GM18870 (cell line): Measurements from ENCODE around the gene DKK3.

Experiments
- ATAC-seq: cut with Tn5 transposase; IDR thresholded peaks from one replicate; pipeline ENCODE4 v1.9.1; 2021; ENCODE audit warnings: moderate library complexity; ENCODE audit not compliant: unreplicated experiment

DKK3 gene

GRCh38 chr11:11983427-11983826 is 25.0 kb downstream of the DKK3 start:
- ATAC-seq: no peak

GRCh38 chr11:11982975-11983374 is 25.5 kb downstream of the DKK3 start:
- no peak for ATAC-seq

- ATAC-seq: no peak
Observed at GRCh38 chr11:11982461-11982860, 26.0 kb downstream of the DKK3 start.

GRCh38 chr11:11981840-11982239 is 26.6 kb downstream of the DKK3 start:
- ATAC-seq: no peak

DNA sequence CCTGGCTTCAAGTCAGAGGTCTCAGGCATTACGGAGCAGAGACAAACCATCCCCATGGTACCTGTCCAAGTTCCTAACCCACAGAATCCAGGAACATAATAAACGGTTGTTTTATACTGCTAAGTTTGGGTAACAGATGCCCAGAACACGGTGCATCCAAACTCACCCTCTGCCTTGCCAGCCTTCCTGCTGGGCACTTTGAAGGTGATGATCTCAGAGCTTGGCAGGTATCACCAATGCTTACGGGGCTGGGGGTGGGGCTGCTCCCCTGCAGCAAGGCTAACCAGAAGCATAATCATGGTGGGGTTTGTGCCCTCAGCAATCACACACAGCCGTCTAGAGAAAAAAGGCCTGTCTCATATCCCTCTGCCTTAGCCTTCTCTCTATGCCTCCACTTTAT is 27.1 kb downstream of the DKK3 start:
- ATAC-seq: no peak

GRCh38 chr11:11980841-11981308 is 27.6 kb downstream of the DKK3 start:
- no peak for ATAC-seq

GRCh38 chr11:11980200-11980599 is 28.2 kb downstream of the DKK3 start:
- ATAC-seq: no peak

- ATAC-seq: no peak
Observed at GRCh38 chr11:11979488-11980117, 28.8 kb downstream of the DKK3 start.

DNA sequence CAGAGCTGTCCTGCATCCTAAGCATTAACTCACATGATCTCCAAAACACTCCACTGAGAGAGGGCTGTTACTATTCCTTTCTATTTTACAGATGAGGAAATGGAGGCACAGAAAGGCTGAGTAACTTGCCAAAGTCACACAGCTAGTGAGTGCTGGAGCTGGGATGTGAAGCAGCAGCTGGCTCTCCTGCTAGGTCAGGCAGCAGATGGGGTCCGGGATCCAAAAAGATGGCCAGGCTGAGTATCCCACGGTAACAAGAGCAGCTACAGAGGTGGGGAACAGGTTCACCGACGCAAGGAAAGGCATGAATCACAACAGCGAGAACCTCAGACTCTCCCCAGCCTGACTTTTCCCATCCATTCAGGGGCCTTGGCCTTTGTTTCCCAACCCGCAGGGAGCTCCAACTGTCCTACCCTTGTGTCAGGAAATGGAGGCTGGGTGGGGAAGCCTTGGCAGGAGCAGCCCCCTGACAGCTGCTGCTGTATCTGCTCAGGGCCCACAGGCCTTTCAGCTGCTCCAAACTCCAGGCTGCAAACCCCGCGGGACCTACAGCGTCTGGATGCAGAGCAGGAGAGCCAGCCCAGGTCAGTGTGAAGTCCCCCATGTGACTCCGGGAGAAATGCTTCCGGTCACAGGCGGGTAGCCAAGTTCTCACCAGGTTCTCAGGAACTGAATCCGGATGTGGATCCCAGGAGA is 29.5 kb downstream of the DKK3 start:
- no peak for ATAC-seq

- ATAC-seq: no peak
Observed at GRCh38 chr11:11978098-11978637, 30.3 kb downstream of the DKK3 start.

GRCh38 chr11:11977206-11977938 is 31.1 kb downstream of the DKK3 start:
- ATAC-seq: no peak

DNA sequence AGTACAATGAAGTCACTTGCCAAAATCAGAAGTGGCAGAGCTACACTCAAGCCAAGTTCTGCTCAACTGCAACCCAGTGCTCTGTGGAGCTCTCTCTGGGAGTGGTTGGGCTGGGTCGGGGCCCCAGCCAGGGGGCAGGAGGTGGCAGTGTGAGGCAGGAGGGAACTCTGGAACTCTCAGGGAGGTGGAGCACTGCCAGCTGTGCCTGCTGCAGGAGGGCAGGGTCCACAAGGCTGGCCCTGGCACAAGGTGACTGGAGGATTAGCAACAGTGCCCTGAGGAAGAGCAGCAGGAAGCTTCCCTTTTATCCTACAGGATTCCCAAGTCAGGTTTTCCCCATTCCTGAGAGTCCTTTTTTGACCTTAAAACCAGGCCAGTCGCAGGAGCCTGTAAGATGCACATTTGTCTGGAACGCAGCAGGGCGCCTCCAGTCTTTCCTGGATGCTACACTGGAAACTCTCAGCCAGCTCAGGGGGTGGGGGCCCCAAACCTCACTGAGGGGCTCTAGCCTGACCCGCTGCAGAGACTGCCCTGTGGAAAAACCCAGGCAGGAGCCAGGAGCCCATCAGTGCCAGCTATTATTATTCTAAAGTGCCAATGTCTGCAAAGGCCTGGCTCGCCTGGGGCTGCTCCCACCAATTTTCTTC is 31.8 kb downstream of the DKK3 start:
- ATAC-seq: no peak

DNA sequence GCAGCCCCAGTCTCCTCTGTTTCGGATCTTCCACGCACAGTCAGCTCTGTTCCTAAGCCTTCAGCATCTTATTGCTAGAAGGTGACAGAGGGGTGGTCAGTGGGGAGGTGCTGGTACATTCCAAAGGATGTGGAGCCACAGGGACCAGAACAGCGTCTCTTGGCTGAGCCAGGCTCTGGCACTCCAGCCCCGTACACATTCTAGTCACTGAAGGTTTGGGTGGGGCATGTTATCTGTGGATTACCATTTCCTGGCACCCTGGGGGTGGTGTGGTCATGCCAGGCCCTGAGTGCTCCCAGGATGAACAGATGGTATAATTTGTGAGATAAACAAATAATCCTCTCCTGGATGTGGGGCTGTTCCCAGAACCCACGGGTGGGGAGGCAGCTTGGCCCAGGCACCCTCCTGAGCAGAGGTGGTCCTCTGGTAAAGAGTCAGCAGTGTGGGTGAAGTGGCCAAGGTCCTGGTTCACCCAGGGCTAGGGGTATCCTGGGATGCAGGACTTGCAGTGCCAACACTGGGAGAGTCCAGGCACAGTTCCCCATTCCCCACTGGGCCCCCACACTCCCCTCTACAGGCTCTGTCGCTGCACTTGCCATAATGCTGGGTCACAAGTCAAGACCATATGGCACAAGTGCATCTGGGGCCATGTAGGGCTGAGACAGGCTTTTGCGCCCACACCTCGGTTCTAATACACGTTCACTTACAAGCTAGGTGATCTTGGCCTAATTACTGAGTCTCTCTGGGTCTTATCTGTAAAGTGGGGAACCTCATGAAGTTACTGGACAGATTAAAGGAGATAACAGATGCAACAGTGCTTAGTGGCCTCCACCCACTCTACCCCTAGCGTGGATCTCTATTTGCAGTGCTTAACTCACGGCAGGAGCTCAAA is 33.0 kb downstream of the DKK3 start:
- ATAC-seq: no peak

- no peak for ATAC-seq
Observed at GRCh38 chr11:11973866-11974265, 34.6 kb downstream of the DKK3 start.

DNA sequence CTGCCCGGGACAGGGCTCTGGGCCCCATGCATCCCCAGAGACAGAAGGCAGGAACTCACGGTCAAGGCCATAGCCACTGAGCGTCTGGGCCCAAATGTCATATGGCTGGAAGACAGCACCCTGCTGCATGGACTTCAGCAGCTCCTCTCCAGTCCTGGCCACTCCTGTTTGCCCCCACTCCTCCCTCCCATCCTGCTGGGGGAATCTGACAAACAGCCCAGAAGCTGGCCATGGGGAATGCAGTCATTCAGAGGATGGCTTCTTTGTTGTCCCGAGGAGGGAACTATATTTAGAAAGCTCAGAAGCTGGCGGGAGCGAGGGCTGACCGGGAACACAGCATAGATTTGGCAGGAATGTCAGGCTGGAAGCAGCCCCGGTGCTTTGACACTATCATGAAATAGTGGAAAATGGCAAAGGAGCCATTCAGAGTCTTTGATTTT is 35.0 kb downstream of the DKK3 start:
- no peak for ATAC-seq

DNA sequence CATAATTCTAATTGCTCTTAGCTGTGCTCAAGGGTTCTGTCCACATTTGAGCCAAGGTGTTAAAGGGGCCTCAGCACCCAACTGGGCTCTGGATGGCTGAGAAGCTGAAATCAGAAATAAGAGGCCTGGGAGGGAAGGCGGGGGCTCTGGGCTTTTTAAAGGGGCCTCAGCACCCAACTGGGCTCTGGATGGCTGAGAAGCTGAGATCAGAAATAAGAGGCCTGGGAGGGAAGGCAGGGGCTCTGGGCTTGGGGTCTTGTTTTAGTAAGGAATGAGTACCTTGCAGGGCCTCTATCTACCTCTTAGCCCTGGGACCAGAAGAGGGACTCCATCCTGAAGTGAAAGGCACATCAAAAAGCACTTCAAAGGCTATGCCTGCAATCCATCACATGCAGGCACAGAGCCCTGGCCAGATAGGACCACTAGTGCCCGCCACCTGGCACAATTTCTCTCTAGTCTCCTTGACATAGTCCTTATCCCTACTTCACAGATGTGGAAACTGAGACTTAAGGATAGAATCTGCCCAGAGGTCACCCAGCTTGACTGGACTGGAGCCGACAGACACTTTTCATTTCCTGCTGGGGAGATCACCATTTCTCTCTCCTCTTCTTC is 35.6 kb downstream of the DKK3 start:
- no peak for ATAC-seq

- ATAC-seq: no peak
Observed at GRCh38 chr11:11971906-11972547, 36.4 kb downstream of the DKK3 start.

DNA sequence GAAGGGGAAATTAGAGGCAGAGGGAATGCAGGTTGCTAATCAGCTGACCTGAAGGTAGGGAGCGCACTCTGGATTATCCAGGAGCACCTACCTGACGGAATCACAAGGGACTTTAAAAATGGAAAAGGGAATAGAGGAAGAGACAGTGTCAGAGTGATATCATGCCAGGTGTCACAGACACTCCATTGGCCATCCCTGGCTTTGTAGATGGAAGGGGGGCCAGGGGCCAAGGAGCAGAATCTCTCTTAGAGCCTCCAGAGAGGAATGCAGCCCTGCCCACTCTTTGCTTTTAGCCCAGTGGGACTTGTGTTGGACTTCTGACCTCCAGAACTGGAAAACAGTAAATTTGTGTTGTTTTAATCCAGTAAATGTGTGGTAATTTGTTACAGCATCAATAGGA is 37.9 kb downstream of the DKK3 start:
- ATAC-seq: no peak
